ENCODE results near the gene GTF2H2C.

DNA sequence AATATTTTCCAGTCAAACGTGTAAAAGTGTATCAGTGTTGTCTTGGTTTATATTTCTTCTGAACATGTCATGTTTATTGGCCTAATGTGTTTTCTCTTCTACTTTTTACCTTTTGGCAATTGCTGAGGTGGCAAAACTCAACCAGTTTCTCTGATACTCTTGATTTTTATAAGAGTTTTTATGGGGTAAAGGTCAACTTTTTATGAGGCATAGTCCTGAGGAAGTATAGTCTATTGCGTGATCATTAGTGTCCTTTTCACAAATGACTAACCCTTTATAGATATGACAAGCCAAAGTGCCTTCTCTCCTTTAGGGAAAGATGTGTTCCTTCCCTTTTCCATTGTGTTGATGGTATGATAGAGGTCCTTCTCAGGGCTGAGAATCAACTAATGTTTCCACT lies 34.5 kb upstream of the GTF2H2C start:
- TF ChIP-seq TAF1 (conservative IDR thresholded peaks at IDR 0.05) = no peak
- TF ChIP-seq ATF3 (IDR thresholded peaks at IDR 0.05) = no peak
- TF ChIP-seq CTCF (IDR thresholded peaks at IDR 0.05; ENCODE audit: low read depth, low read length, missing input control) = no peak
- no peak for TF ChIP-seq REST (IDR thresholded peaks at IDR 0.05)
- no peak for TF ChIP-seq SP1 (IDR thresholded peaks at IDR 0.05)
- TF ChIP-seq GABPA (IDR thresholded peaks at IDR 0.05 in 1 of 2, conservative IDR thresholded peaks at IDR 0.05 in 1 of 2) = no peak
- TF ChIP-seq JUND (IDR thresholded peaks at IDR 0.05) = no peak
- no peak for TF ChIP-seq MAX (IDR thresholded peaks at IDR 0.05)
